ENCODE measurements around the gene SIGLEC1. TPM values are rescaled to one million over a fixed set of nuclear protein-coding genes. Genes with fewer than 3 reads are reported as not detected.
A peak's percentile ranks its signal among the peaks of the same experiment; 100 is the strongest.

Gene SIGLEC1
- total and polyA plus RNA-seq, 2 donors from 2014 or later: 2.4 to 20.2 TPM

- no peak overlapping the region for H3K9ac ChIP-seq (ENCODE audit: low read length in 3 of 3)
- FAIRE-seq: no peak
- intact Hi-C loops (cut with DNase I): no loop called here
- DNase-seq: peak in 2 of 5 donors; percentile 28 to 63
- H3K27ac ChIP-seq (ENCODE audit: low read depth in 2 of 2, low read length in 2 of 2): no peak overlapping the region
- no peaks in the 10 kb centered on the region for H3K4me1 ChIP-seq (ENCODE audit: control insufficient read depth in 2 of 3, insufficient read depth in 2 of 3, low read depth in 1 of 3, low read length in 3 of 3)
- no peaks in the 10 kb centered on the region for H3K36me3 ChIP-seq (ENCODE audit: control insufficient read depth in 2 of 3, insufficient read depth in 3 of 3, low read length in 3 of 3)
- no peak for TF ChIP-seq CTCF (IDR thresholded peaks at IDR 0.05; ENCODE audit: borderline replicate concordance, extremely low read depth, insufficient read depth)
- no peaks in the 10 kb centered on the region for H3K9me3 ChIP-seq (ENCODE audit: control insufficient read depth in 2 of 3, insufficient read depth in 1 of 3, low read length in 3 of 3)
- no peak overlapping the region for H3K4me3 ChIP-seq (ENCODE audit: low read length in 3 of 3)
- H3K27me3 ChIP-seq (ENCODE audit: control insufficient read depth, insufficient read depth, low read length): no peaks in the 10 kb centered on the region
These were observed 15.4 kb downstream of the SIGLEC1 start for GRCh38 chr20:3696745-3697587.

- DNase-seq (peak in 1 of 5 donors; percentile 22), FAIRE-seq (no peak)
- Histone ChIP-seq H3K27ac (ENCODE audit: low read depth in 2 of 2, low read length in 2 of 2) (no peak overlapping the region), H3K4me3 (ENCODE audit: low read length in 3 of 3) (no peak overlapping the region), H3K9me3 (ENCODE audit: control insufficient read depth in 2 of 3, insufficient read depth in 1 of 3, low read length in 3 of 3) (no peaks in the 10 kb centered on the region), H3K27me3 (ENCODE audit: control insufficient read depth, insufficient read depth, low read length) (no peaks in the 10 kb centered on the region), H3K4me1 (ENCODE audit: control insufficient read depth in 2 of 3, insufficient read depth in 2 of 3, low read depth in 1 of 3, low read length in 3 of 3) (no peaks in the 10 kb centered on the region), H3K9ac (ENCODE audit: low read length in 3 of 3) (no peak overlapping the region), H3K36me3 (ENCODE audit: control insufficient read depth in 2 of 3, insufficient read depth in 3 of 3, low read length in 3 of 3) (no peaks in the 10 kb centered on the region)
- intact Hi-C loops (cut with DNase I): no loop called here
- TF ChIP-seq CTCF (IDR thresholded peaks at IDR 0.05; ENCODE audit: borderline replicate concordance, extremely low read depth, insufficient read depth): no peak
These were observed 16.2 kb downstream of the SIGLEC1 start for GRCh38 chr20:3696200-3696599.

GRCh38 chr20:3694864-3695263 lies 17.5 kb downstream of the SIGLEC1 start:
- no peaks in the 10 kb centered on the region for H3K36me3 ChIP-seq (ENCODE audit: control insufficient read depth in 2 of 3, insufficient read depth in 3 of 3, low read length in 3 of 3)
- no peaks in the 10 kb centered on the region for H3K27me3 ChIP-seq (ENCODE audit: control insufficient read depth, insufficient read depth, low read length)
- no peaks in the 10 kb centered on the region for H3K4me1 ChIP-seq (ENCODE audit: control insufficient read depth in 2 of 3, insufficient read depth in 2 of 3, low read depth in 1 of 3, low read length in 3 of 3)
- DNase-seq (no peak), FAIRE-seq (no peak)
- intact Hi-C loops (cut with DNase I): no loop called here
- no peaks in the 10 kb centered on the region for H3K9me3 ChIP-seq (ENCODE audit: control insufficient read depth in 2 of 3, insufficient read depth in 1 of 3, low read length in 3 of 3)
- no peak overlapping the region for H3K9ac ChIP-seq (ENCODE audit: low read length in 3 of 3)
- TF ChIP-seq CTCF (IDR thresholded peaks at IDR 0.05; ENCODE audit: borderline replicate concordance, extremely low read depth, insufficient read depth): no peak
- H3K4me3 ChIP-seq (ENCODE audit: low read length in 3 of 3): no peak overlapping the region
- no peak overlapping the region for H3K27ac ChIP-seq (ENCODE audit: low read depth in 2 of 2, low read length in 2 of 2)
